HG03342 (cell line): ENCODE measurements around the gene TTC4.
A peak's percentile ranks its signal among the peaks of the same experiment; 100 is the strongest.

Experiments
- ATAC-seq: cut with Tn5 transposase; IDR thresholded peaks from one replicate; pipeline ENCODE4 v1.9.1; 2021; ENCODE audit warnings: mild to moderate bottlenecking, moderate library complexity; ENCODE audit not compliant: unreplicated experiment

The TTC4 gene

GRCh38 chr1:54715493-54716298, at the start of gene TTC4:
Gene TTC4, plus strand, starts transcription at chr1:54715861. Its CDS starts 48 bp downstream, at chr1:54715909.
- peak; percentile 93 for ATAC-seq

GRCh38 chr1:54666333-54666732, 49.3 kb upstream of the TTC4 start:
- ATAC-seq: no peak

GRCh38 chr1:54667797-54668196, 47.9 kb upstream of the TTC4 start:
- no peak for ATAC-seq

GRCh38 chr1:54668567-54668966, 47.1 kb upstream of the TTC4 start:
- ATAC-seq: no peak

- ATAC-seq: peak; percentile 69
Measured at GRCh38 chr1:54671985-54672608, 43.6 kb upstream of the TTC4 start.

GRCh38 chr1:54678776-54679643, 36.7 kb upstream of the TTC4 start:
- no peak for ATAC-seq

GRCh38 chr1:54679706-54680105, 36.0 kb upstream of the TTC4 start:
- no peak for ATAC-seq

- no peak for ATAC-seq
Measured at GRCh38 chr1:54680387-54680786, 35.3 kb upstream of the TTC4 start.

- ATAC-seq: no peak
Measured at GRCh38 chr1:54681358-54681757, 34.3 kb upstream of the TTC4 start.

- no peak for ATAC-seq
Measured at GRCh38 chr1:54683453-54683852, 32.2 kb upstream of the TTC4 start.

GRCh38 chr1:54685335-54685905, 30.2 kb upstream of the TTC4 start:
- no peak for ATAC-seq

GRCh38 chr1:54686155-54686554, 29.5 kb upstream of the TTC4 start:
- ATAC-seq: no peak

GRCh38 chr1:54694771-54695170, 20.9 kb upstream of the TTC4 start:
- no peak for ATAC-seq

- ATAC-seq: no peak
Measured at GRCh38 chr1:54695221-54695620, 20.4 kb upstream of the TTC4 start.

GRCh38 chr1:54695764-54696163, 19.9 kb upstream of the TTC4 start:
- no peak for ATAC-seq

- no peak for ATAC-seq
Measured at GRCh38 chr1:54696262-54696661, 19.4 kb upstream of the TTC4 start.

- no peak for ATAC-seq
Measured at GRCh38 chr1:54697896-54698295, 17.8 kb upstream of the TTC4 start.

- ATAC-seq: no peak
Measured at GRCh38 chr1:54698346-54698745, 17.3 kb upstream of the TTC4 start.

- ATAC-seq: no peak
Measured at GRCh38 chr1:54699936-54700525, 15.6 kb upstream of the TTC4 start.

GRCh38 chr1:54701066-54701465, 14.6 kb upstream of the TTC4 start:
- no peak for ATAC-seq

- ATAC-seq: no peak
Measured at GRCh38 chr1:54701996-54702395, 13.7 kb upstream of the TTC4 start.
